Tibial nerve (tissue), 4 donors: Measurements from ENCODE around the gene PLG.

ENCODE experiments used
- CTCF ChIP-seq, 5 experiments: fragments of 200-600 bp in 3 of 5; fragments of 450-650 bp in 2 of 5; sonication (generic) in 3 of 5; IDR thresholded peaks; one replicate each; pipeline ENCODE4 v1.5.1; 2016 to 2019; ENCODE audit warnings: antibody characterized with exemption in 5 of 5, mild to moderate bottlenecking in 3 of 5, moderate library complexity in 2 of 5
- EP300 ChIP-seq, 2 donors: sonication (generic); formaldehyde crosslinking; IDR thresholded peaks; one replicate each; pipeline ENCODE4 v1.6.1; 2017; ENCODE audit warnings: antibody characterized with exemption in 2 of 2, mild to moderate bottlenecking in 1 of 2

- TF ChIP-seq CTCF (IDR thresholded peaks at IDR 0.05) (no peak), EP300 (IDR thresholded peaks at IDR 0.05) (no peak)
Observed at GRCh38 chr6:160714731-160715316, 12.8 kb downstream of the PLG start.
